SJCRH30 (cell line): ENCODE data around the gene DIPK1B. TPM values are rescaled to one million over a fixed set of nuclear protein-coding genes. Genes with fewer than 3 reads are reported as not detected.
"Not testable (repeated sequence)": the region's sequence is repeated elsewhere in the genome, so short reads cannot be mapped to it uniquely, and the experiment has no call there.

Source experiments
- DNase-seq, 2 experiments: peaks; one replicate each; pipeline ENCODE4 v3.0.0-alpha.2; 2015 to 2020
- H3K27ac ChIP-seq: fragments of 250-450 bp; sonication (Bioruptor Pico); 2 replicates; pipeline ENCODE4 v1.5.1; 2020; ENCODE audit warnings: mild to moderate bottlenecking, moderate library complexity
- H3K27me3 ChIP-seq: fragments of 250-450 bp; sonication (Bioruptor Pico); 2 replicates; pipeline ENCODE4 v1.5.1; 2020; ENCODE audit warnings: mild to moderate bottlenecking, moderate library complexity
- H3K36me3 ChIP-seq: fragments of 250-450 bp; sonication (Bioruptor Pico); 2 replicates; pipeline ENCODE4 v1.5.1; 2020; ENCODE audit warnings: mild to moderate bottlenecking, moderate library complexity
- H3K4me1 ChIP-seq: fragments of 250-450 bp; sonication (Bioruptor Pico); 2 replicates; pipeline ENCODE4 v1.5.1; 2020; ENCODE audit warnings: mild to moderate bottlenecking, moderate library complexity
- H3K4me3 ChIP-seq: fragments of 250-450 bp; sonication (Bioruptor Pico); 2 replicates; pipeline ENCODE4 v1.5.1; 2020; ENCODE audit warnings: mild to moderate bottlenecking, moderate library complexity
- H3K9me3 ChIP-seq: fragments of 250-450 bp; sonication (Bioruptor Pico); replicated peaks from 2 replicates; pipeline ENCODE4 v1.5.1; 2020; ENCODE audit warnings: mild to moderate bottlenecking, moderate library complexity
- total RNA-seq: library from RNA; depleted of rRNA; stranded (reverse); fragments of >200 nt; shearing (Covaris generic); gene quantifications from 2 replicates; pipeline ENCODE4 v1.2.3, GENCODE V29; 2014

Gene DIPK1B
- total RNA-seq, 1 experiment from 2014 or later: 5.0 TPM

- Histone ChIP-seq H3K36me3 (no peaks in the 10 kb centered on the region), H3K4me1 (peaks cover 12% of the 10 kb centered on the region), H3K9me3 (no peaks in the 10 kb centered on the region; the same call in 1 of the 2 replicates), H3K27ac (no peak overlapping the region), H3K4me3 (no peak overlapping the region), H3K27me3 (peaks cover 18% of the 10 kb centered on the region)
- DNase-seq: no peak
Observed at GRCh38 chr9:136759436-136760325, 47.3 kb downstream of the DIPK1B start.

GRCh38 chr9:136760424-136760823 lies 48.1 kb downstream of the DIPK1B start:
- H3K36me3 ChIP-seq: no peaks in the 10 kb centered on the region
- DNase-seq: no peak
- no peak overlapping the region for H3K4me3 ChIP-seq
- H3K27me3 ChIP-seq: peaks cover 19% of the 10 kb centered on the region
- no peak overlapping the region for H3K27ac ChIP-seq
- peaks cover 12% of the 10 kb centered on the region for H3K4me1 ChIP-seq
- H3K9me3 ChIP-seq: no peaks in the 10 kb centered on the region; the same call in 1 of the 2 replicates

- peaks cover 12% of the 10 kb centered on the region for H3K4me1 ChIP-seq
- not testable (repeated sequence) for H3K4me3 ChIP-seq, H3K36me3 ChIP-seq, H3K9me3 ChIP-seq, H3K27ac ChIP-seq
- peak; percentile 70 to 78 for DNase-seq
- peaks cover 19% of the 10 kb centered on the region for H3K27me3 ChIP-seq
Observed at GRCh38 chr9:136760834-136761544, 48.6 kb downstream of the DIPK1B start.

DNA sequence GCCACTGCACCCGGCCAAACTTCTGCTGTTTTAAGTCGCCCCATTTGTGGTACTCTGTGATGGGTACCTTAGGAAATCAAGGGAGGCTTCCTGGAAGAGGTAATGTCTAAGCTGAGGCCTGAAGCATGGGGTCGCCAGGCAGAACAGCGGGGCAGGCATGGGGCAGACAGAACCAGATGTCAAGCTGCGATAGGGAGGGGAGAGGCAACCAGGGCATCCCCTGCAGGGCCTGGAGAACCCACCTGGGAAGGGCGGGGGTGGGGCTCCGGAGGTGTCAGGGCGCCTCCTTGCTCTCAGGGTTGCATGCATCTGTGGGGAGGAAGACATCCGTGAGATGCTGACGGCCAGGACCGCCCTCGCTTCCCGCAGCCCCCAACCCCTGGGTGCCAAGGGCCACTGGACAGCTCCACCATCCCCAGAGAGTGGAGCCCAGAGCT lies 49.2 kb downstream of the DIPK1B start:
- no peak for DNase-seq
- Histone ChIP-seq H3K27ac (no peak overlapping the region), H3K4me3 (no peak overlapping the region), H3K4me1 (peaks cover 12% of the 10 kb centered on the region), H3K36me3 (no peaks in the 10 kb centered on the region), H3K27me3 (peaks cover 19% of the 10 kb centered on the region), H3K9me3 (no peaks in the 10 kb centered on the region)

GRCh38 chr9:136762221-136762691 lies 49.9 kb downstream of the DIPK1B start:
- no peak overlapping the region for H3K27ac ChIP-seq
- no peak for DNase-seq
- H3K27me3 ChIP-seq: peaks cover 19% of the 10 kb centered on the region
- no peaks in the 10 kb centered on the region for H3K36me3 ChIP-seq
- H3K4me1 ChIP-seq: peaks cover 9% of the 10 kb centered on the region
- no peaks in the 10 kb centered on the region for H3K9me3 ChIP-seq
- no peak overlapping the region for H3K4me3 ChIP-seq

DNA sequence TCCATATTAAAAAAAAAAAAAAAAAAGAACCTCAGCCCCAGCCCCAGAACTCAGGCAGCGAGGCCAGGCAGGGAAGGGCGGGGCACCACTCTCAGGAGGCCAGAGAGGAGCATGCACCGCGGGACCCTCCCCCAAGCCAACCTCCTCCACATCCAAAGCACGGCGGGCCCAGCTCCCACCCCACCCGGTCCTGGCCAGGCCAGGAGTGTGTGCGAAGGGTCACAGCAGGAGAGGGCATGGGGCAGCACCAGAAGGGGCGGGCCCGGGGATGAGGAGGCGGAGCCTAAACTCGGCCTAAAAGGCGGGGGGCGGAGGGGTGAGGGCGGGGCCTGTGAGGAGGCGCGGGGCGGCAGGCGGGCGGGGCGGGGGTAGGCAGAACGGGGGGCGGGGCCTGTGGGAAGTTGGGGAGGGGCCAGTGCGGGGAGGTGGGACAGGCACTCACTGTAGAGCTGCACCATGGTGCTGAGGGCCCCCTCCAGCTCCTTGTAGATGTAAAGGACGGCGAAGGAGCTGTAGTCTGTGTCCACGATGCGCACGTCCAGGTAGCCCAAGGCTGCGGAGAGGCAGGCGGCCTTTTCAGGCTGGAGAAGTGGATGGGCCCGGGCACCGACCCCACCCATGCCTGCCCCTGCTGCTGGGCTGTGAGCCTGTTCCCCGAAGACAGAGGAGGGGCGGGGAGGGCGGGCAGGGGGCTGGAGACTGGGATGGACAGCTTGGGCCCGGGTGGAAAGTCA lies 50.7 kb downstream of the DIPK1B start:
- H3K27ac ChIP-seq: no peak overlapping the region
- H3K4me3 ChIP-seq: no peak overlapping the region
- no peaks in the 10 kb centered on the region for H3K36me3 ChIP-seq
- peaks cover 19% of the 10 kb centered on the region for H3K27me3 ChIP-seq
- no peaks in the 10 kb centered on the region for H3K9me3 ChIP-seq
- H3K4me1 ChIP-seq: peaks cover 2% of the 10 kb centered on the region; the same call in 1 of the 2 replicates
- peak; percentile 63 to 66 for DNase-seq

DNA sequence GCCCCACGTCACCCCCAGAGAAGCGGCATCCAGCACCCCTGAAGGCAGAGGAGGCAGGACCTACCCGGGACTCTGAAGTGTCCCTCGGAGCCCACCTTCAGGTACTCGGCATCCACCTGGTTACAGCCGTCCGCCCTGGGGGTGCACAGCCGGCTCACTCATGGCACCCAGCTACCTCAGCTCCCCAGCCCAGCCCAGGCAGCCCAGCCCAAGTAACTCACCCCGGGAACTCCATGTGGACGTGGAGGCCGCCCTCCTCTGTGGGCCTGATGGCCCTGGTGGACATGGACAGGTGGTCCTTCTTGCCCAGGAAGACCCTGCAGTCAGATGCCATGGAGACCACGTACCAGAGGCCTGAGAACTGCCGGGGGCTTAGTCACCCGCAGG lies 51.3 kb downstream of the DIPK1B start:
- Histone ChIP-seq H3K36me3 (no peaks in the 10 kb centered on the region), H3K4me1 (no peaks in the 10 kb centered on the region), H3K9me3 (no peaks in the 10 kb centered on the region), H3K27me3 (peaks cover 19% of the 10 kb centered on the region), H3K4me3 (no peak overlapping the region), H3K27ac (no peak overlapping the region)
- DNase-seq: no peak

DNA sequence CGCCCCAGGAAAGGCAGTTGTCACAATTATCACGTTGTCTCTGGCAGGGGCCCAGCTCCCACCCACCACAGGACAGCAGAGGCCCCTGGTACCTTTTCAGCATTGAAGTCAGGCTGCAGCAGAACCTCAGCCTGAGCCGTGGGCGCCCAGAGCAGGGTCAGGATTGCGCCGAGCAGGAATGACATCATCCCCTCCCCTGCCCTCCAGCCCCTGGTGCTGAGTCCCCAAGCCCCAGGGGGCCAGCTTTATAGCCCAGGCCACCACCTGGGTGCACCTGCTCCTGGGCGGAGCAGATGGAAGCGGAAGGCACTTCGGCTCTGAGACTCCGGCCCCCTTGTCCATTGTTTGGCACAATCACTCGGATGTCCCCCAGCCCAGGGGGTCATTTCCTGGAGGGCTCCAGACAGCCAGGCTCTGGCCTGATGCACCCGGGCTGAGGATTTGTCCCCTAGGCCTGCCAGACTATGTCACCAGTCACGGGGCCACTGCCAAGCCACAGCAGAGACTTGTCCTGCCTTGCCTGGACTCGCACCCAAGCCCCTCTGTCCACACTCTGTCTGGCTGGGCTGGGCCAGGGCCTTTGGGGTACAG lies 52.0 kb downstream of the DIPK1B start, which contains the start of gene LCN15:
LCN15 (minus strand) TSS at position 218 of the 591 bp plus-strand sequence; CDS start at position 188, 30 bp downstream.
- DNase-seq: no peak
- H3K9me3 ChIP-seq: no peaks in the 10 kb centered on the region
- H3K27me3 ChIP-seq: peaks cover 19% of the 10 kb centered on the region
- H3K4me3 ChIP-seq: no peak within 1 kb of the TSS
- H3K4me1 ChIP-seq: no peaks in the 10 kb centered on the region
- no peaks in the 10 kb centered on the region for H3K36me3 ChIP-seq
- no peak within 1 kb of the TSS for H3K27ac ChIP-seq

- no peak for DNase-seq
- no peaks in the 10 kb centered on the region for H3K9me3 ChIP-seq
- no peaks in the 10 kb centered on the region for H3K36me3 ChIP-seq
- H3K4me3 ChIP-seq: no peak overlapping the region
- no peak overlapping the region for H3K27ac ChIP-seq
- peaks cover 18% of the 10 kb centered on the region for H3K27me3 ChIP-seq
- H3K4me1 ChIP-seq: no peaks in the 10 kb centered on the region
Observed at GRCh38 chr9:136765041-136765440, 52.7 kb downstream of the DIPK1B start.

DNA sequence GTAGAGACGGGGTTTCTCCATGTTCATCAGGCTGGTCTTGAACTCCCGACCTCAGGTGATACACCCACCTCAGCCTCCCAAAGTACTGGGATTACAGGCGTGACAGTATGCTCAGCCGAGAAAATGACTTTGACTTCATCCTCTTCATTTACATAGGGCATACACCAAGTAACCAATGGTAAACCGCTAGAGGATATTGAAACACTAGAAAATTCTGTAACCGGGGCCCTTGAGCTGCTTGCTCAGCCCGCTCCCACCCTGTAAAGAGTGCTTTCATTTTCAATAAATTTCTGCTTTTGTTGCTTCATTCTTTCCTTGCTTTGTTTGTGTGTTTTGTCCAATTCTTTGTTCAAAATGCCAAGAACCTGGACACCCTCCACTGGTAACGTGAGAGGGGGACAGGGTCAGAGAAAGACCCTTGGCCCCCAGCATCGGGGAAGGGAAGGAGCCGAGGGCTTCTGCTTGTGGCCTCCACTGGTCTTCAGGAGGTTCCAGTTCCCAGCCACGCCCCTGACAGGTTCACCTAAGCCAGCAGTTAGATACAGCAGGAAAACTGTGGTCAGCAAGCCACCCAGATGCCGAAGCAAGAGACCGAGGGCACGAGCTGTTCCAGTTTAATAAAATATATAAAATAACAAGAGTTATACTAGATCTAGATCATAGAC lies 53.5 kb downstream of the DIPK1B start:
- H3K36me3 ChIP-seq, H3K27ac ChIP-seq, H3K4me1 ChIP-seq, DNase-seq, H3K4me3 ChIP-seq, H3K9me3 ChIP-seq: not testable (repeated sequence)
- H3K27me3 ChIP-seq: peaks cover 14% of the 10 kb centered on the region

- H3K4me3 ChIP-seq, H3K4me1 ChIP-seq, H3K27ac ChIP-seq, H3K9me3 ChIP-seq, H3K36me3 ChIP-seq: not testable (repeated sequence)
- DNase-seq: peak; percentile 59 to 63
- peaks cover 14% of the 10 kb centered on the region for H3K27me3 ChIP-seq
Observed at GRCh38 chr9:136766410-136767120, 54.2 kb downstream of the DIPK1B start.

DNA sequence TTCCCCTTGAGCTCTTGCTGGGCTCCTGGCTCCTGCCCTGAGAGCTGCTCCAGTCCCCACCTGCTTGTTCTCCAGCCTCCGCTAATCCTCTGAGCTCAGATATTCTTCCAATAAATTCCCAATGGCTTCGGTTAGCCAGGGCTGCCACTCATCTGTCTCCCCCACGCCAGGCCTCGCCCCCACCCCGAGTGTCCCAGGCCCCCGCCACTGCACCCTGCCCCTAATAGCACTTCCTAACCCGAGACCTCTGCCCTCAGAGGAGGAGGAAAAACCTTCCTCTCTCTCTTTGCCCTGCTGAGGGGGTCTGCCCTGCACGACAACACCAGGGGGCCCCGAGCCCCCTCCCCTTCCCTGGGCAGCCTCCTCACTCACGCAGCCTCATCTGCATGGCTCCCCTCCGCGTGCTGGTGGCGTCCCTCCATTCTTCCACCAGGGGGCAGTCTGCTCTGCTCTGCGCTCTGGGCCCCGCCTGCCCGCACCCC lies 57.4 kb downstream of the DIPK1B start:
- Histone ChIP-seq H3K36me3 (no peaks in the 10 kb centered on the region), H3K27me3 (no peaks in the 10 kb centered on the region; the same call in 1 of the 2 replicates), H3K4me1 (no peaks in the 10 kb centered on the region), H3K9me3 (peaks cover 12% of the 10 kb centered on the region; the same call in 1 of the 2 replicates), H3K27ac (no peak overlapping the region), H3K4me3 (no peak overlapping the region)
- DNase-seq: no peak

- H3K27ac ChIP-seq: no peak overlapping the region
- H3K27me3 ChIP-seq: no peaks in the 10 kb centered on the region; the same call in 1 of the 2 replicates
- DNase-seq: no peak
Observed at GRCh38 chr9:136771907-136772415, 59.6 kb downstream of the DIPK1B start.

More at GRCh38 chr9:136771907-136772415, 59.6 kb downstream of the DIPK1B start:
- Histone ChIP-seq H3K9me3 (peaks cover 12% of the 10 kb centered on the region; the same call in 1 of the 2 replicates), H3K36me3 (no peaks in the 10 kb centered on the region), H3K4me3 (no peak overlapping the region), H3K4me1 (no peaks in the 10 kb centered on the region)
